GM21737 (cell line): ENCODE results near the gene UBR1.
"Not testable (repeated sequence)": the region's sequence is repeated elsewhere in the genome, so short reads cannot be mapped to it uniquely, and the experiment has no call there.

Source experiments
- ATAC-seq: cut with Tn5 transposase; IDR thresholded peaks from one replicate; pipeline ENCODE4 v1.9.1; 2021; ENCODE audit warnings: mild to moderate bottlenecking, moderate library complexity; ENCODE audit not compliant: unreplicated experiment

UBR1 gene

GRCh38 chr15:42919308-42919707, 186.5 kb downstream of the UBR1 start:
- ATAC-seq = no peak

- no peak for ATAC-seq
Measured at GRCh38 chr15:42918047-42918446, 187.8 kb downstream of the UBR1 start.

GRCh38 chr15:42915654-42916315, 190.1 kb downstream of the UBR1 start:
- ATAC-seq = no peak

GRCh38 chr15:42914728-42915497, 190.9 kb downstream of the UBR1 start:
- ATAC-seq = no peak

GRCh38 chr15:42911058-42911592, 194.7 kb downstream of the UBR1 start:
- ATAC-seq = no peak

- ATAC-seq = no peak
Measured at GRCh38 chr15:42908538-42908937, 197.3 kb downstream of the UBR1 start.

GRCh38 chr15:42903388-42904324, 202.2 kb downstream of the UBR1 start:
- ATAC-seq = no peak

- not testable (repeated sequence) for ATAC-seq
Measured at GRCh38 chr15:42893911-42894310, 211.9 kb downstream of the UBR1 start.
